K562 (cell line): ENCODE measurements around the gene NPIPB2. TPM values are rescaled to one million over a fixed set of nuclear protein-coding genes. Genes with fewer than 3 reads are reported as not detected.

ENCODE experiments used
- ATAC-seq: fragments of 200-7000 bp; cut with Tn5 transposase; 3 replicates; pipeline ENCODE4 v1.9.1; 2020; ENCODE audit warnings: moderate library complexity
- BruUV-seq: library from RNA; stranded (reverse); fragments of 400-500 nt; replicated peaks from 2 replicates; lab custom pipeline; 2021; lab: Mats Ljungman, UMichigan
- CTCF ChIA-PET: fragments of 300-600 bp; formaldehyde crosslinking; extraction: SDS; loops from one replicate; lab custom pipeline; 2021; ENCODE audit warnings: low intra/inter-chr PET ratio; lab: Yijun Ruan, JAX
- POLR2A ChIA-PET: fragments of 300-600, 350-650 bp; sonication (Branson Sonifier 250); formaldehyde crosslinking; extraction: SDS; loops from one replicate; lab custom pipeline; 2021; ENCODE audit warnings: antibody characterized with exemption, inconsistent platforms; lab: Yijun Ruan, JAX
- DNase-seq, 4 experiments: peaks; one replicate each; pipeline versions ENCODE4 v3.0.0 to v3.0.0-alpha.2; 2011 to 2018; ENCODE audit warnings: low spot score in 3 of 4, mixed read lengths in 3 of 4; ENCODE audit errors: extremely low read depth in 1 of 4
- FAIRE-seq: peaks from 2 replicates; lab custom pipeline; 2011; peaks lifted over from hg19 to GRCh38; lab: Jason Lieb, UNC
- H2AFZ ChIP-seq: 2 replicates; pipeline ENCODE4 v1.6.0; 2011; ENCODE audit warnings: low read depth, low read length, control low read depth, inconsistent platforms
- H3K27ac ChIP-seq: fragments of 200-600 bp; 3 replicates; pipeline ENCODE4 v1.8.0; 2011; ENCODE audit warnings: low read depth, mild to moderate bottlenecking, control low read depth, inconsistent platforms, low read length, moderate library complexity, mixed read lengths; ENCODE audit errors: extremely low read depth
- H3K27me3 ChIP-seq, 2 experiments: fragments of 300-600 bp in 1 of 2; 2 replicates in 1 of 2; 3 replicates in 1 of 2; pipeline versions ENCODE4 v1.6.0 to v1.8.0; 2011; ENCODE audit warnings: inconsistent platforms in 2 of 2, low read length in 2 of 2, mild to moderate bottlenecking in 1 of 2, mixed read lengths in 1 of 2, moderate library complexity in 1 of 2; ENCODE audit not compliant: control insufficient read depth in 2 of 2, insufficient read depth in 2 of 2
- H3K36me3 ChIP-seq: fragments of 300-600 bp; 3 replicates; pipeline ENCODE4 v1.8.0; 2011; ENCODE audit warnings: mild to moderate bottlenecking, low read length, inconsistent platforms; ENCODE audit not compliant: control insufficient read depth, insufficient read depth
- H3K4me1 ChIP-seq, 2 experiments: fragments of 200-600 bp in 1 of 2; replicated peaks in 1 of 2; 2 replicates in 1 of 2; 3 replicates in 1 of 2; pipeline versions ENCODE4 v1.5.1 to v1.8.0; 2011; ENCODE audit warnings: inconsistent platforms in 2 of 2, low read length in 2 of 2, mild to moderate bottlenecking in 1 of 2, mixed read lengths in 1 of 2, moderate library complexity in 1 of 2; ENCODE audit not compliant: control insufficient read depth in 2 of 2, insufficient read depth in 2 of 2
- H3K4me2 ChIP-seq: 2 replicates; pipeline ENCODE4 v1.6.1; 2011; ENCODE audit warnings: low read length, control low read depth, inconsistent platforms, mixed read lengths; ENCODE audit not compliant: insufficient read depth
- H3K4me3 ChIP-seq: fragments of 200-600 bp; sonication (generic), shearing (Covaris generic); 2 replicates; pipeline ENCODE4 v1.5.1; 2016; ENCODE audit warnings: control low read depth, inconsistent platforms
- H3K79me2 ChIP-seq: fragments of 200-600 bp; 3 replicates; pipeline ENCODE4 v1.8.0; 2011; ENCODE audit warnings: low read length, inconsistent platforms; ENCODE audit not compliant: control insufficient read depth, insufficient read depth
- H3K9ac ChIP-seq, 2 experiments: 2 replicates each; pipeline versions ENCODE4 v1.6.0 to v1.6.1; 2011; ENCODE audit warnings: low read depth in 2 of 2, low read length in 2 of 2, control low read depth in 1 of 2, inconsistent platforms in 1 of 2, mild to moderate bottlenecking in 1 of 2, mixed read lengths in 1 of 2; ENCODE audit not compliant: insufficient read depth in 1 of 2
- H3K9me1 ChIP-seq: one replicate; pipeline ENCODE4 v1.6.0; 2011; ENCODE audit warnings: inconsistent platforms, mild to moderate bottlenecking, low read length, moderate library complexity; ENCODE audit not compliant: control insufficient read depth, insufficient read depth
- H3K9me3 ChIP-seq: replicated peaks from 2 replicates; pipeline ENCODE4 v1.5.1; 2011; ENCODE audit warnings: low read depth, low read length, inconsistent platforms; ENCODE audit not compliant: control insufficient read depth, insufficient read depth
- H4K20me1 ChIP-seq: replicated peaks from 2 replicates; pipeline ENCODE4 v1.6.1; 2011; ENCODE audit warnings: low read length, inconsistent platforms, mixed read lengths; ENCODE audit not compliant: control insufficient read depth, insufficient read depth
- BCL6 ChIP-seq: fragments of 250-450 bp; sonication (Bioruptor Pico); IDR thresholded peaks from 2 replicates; pipeline ENCODE4 v1.4.0; 2020
- ELF1 ChIP-seq: fragments of 200-800 bp; sonication (Bioruptor generic); IDR thresholded peaks from 2 replicates; pipeline ENCODE4 v1.6.1; 2016; ENCODE audit warnings: missing genetic modification characterization, missing compliant biosample characterization
- HSF4 ChIP-seq: fragments of 250-450 bp; sonication (Bioruptor Pico); IDR thresholded peaks from 2 replicates; pipeline ENCODE4 v2.1.2; 2022; ENCODE audit warnings: mild to moderate bottlenecking, moderate library complexity, borderline replicate concordance
- MXI1 ChIP-seq: IDR thresholded peaks from 2 replicates; pipeline ENCODE4 v1.6.1; 2011; ENCODE audit warnings: low read depth, mild to moderate bottlenecking, improper control_type of control experiment, low read length
- SAP30 ChIP-seq: fragments of 200-600 bp; sonication (generic); IDR thresholded peaks from 2 replicates; pipeline ENCODE4 v1.6.1; 2012; ENCODE audit warnings: borderline replicate concordance, low read depth, mild to moderate bottlenecking, moderate library complexity, low read length, control low read depth, inconsistent platforms; ENCODE audit not compliant: insufficient read depth, poor library complexity, severe bottlenecking
- SPI1 ChIP-seq: IDR thresholded peaks from 2 replicates; pipeline ENCODE4 v1.6.1; 2011; ENCODE audit warnings: low read depth, low read length, control low read depth, borderline replicate concordance
- ZFP1 ChIP-seq: fragments of 450-650 bp; formaldehyde crosslinking; IDR thresholded peaks from 2 replicates; pipeline ENCODE4 v1.4.0; 2020; ENCODE audit warnings: mild to moderate bottlenecking, mixed read lengths
- WGBS: fragments of 100-300 bp; shearing (Covaris generic); methylation state at CpG from one replicate; pipeline ENCODE4 v1.1.6; 2016; ENCODE audit warnings: low coverage, mixed read lengths; ENCODE audit not compliant: insufficient coverage; ENCODE audit errors: missing lambda C conversion rate; 5-methylcytosine and 5-hydroxymethylcytosine counted together
- in situ Hi-C: fragments of 300-500 bp; cut with MboI; formaldehyde crosslinking; loops from 4 replicates; pipeline ENCODE4 v1.15.0; 2018; ENCODE audit warnings: inconsistent platforms, mixed read lengths
- intact Hi-C: fragments of 100-400 bp; cut with micrococcal nuclease; formaldehyde crosslinking; loops from 2 replicates; pipeline ENCODE4 v1.14.2; 2022
- polyA plus RNA-seq, 8 experiments: library from polyadenylated mRNA; depleted of rRNA in 4 of 8; stranded (reverse) in 5 of 8; unstranded in 3 of 8; fragments of >200 nt; fragmentation: Nextera tagmentation in 2 of 8; fragmentation: Illumina TruSeq in 1 of 8; extraction: Ambion mirVana in 2 of 8; extraction: Trizol in 1 of 8; gene quantifications; 2 replicates each; pipeline versions ENCODE4 v1.2.1 to v1.2.3, GENCODE V29; 2011 to 2014; ENCODE audit warnings: inconsistent platforms in 1 of 8, missing spikeins in 1 of 8
- total RNA-seq, 7 experiments: library from RNA; depleted of rRNA in 6 of 7; stranded (reverse); fragments of >200 nt in 6 of 7; fragmentation: Illumina TruSeq in 2 of 7; extraction: Trizol in 2 of 7; gene quantifications; 2 replicates each; pipeline versions ENCODE4 v1.2.1 to v1.2.3, GENCODE V29; 2011 to 2021; ENCODE audit warnings: low replicate concordance in 1 of 7
- TF ChIP-seq, protein P1 (sequence below): sonication (generic); formaldehyde crosslinking; IDR thresholded peaks from 2 replicates; pipeline ENCODE4 v1.8.0; 2022; ENCODE audit warnings: missing genetic modification reagents, mild to moderate bottlenecking, borderline replicate concordance
- TF ChIP-seq, protein P2 (sequence below): conservative IDR thresholded peaks from 2 replicates; pipeline ENCODE4 v1.6.1; 2011; ENCODE audit warnings: low read depth, mild to moderate bottlenecking, low read length; ENCODE audit not compliant: control insufficient read depth
- TF ChIP-seq, protein P3 (sequence below): fragments of 450-650 bp; IDR thresholded peaks from 2 replicates; pipeline ENCODE4 v1.6.1; 2016; ENCODE audit warnings: missing biosample characterization, missing genetic modification characterization

Gene NPIPB2
- total and polyA plus RNA-seq, 9 of the 15 experiments (the other 6 are each of a cell fraction or from before 2014, with no cell fraction given) = 0.21 to 2.9 (median 1.6) TPM; not detected in 1

DNA sequence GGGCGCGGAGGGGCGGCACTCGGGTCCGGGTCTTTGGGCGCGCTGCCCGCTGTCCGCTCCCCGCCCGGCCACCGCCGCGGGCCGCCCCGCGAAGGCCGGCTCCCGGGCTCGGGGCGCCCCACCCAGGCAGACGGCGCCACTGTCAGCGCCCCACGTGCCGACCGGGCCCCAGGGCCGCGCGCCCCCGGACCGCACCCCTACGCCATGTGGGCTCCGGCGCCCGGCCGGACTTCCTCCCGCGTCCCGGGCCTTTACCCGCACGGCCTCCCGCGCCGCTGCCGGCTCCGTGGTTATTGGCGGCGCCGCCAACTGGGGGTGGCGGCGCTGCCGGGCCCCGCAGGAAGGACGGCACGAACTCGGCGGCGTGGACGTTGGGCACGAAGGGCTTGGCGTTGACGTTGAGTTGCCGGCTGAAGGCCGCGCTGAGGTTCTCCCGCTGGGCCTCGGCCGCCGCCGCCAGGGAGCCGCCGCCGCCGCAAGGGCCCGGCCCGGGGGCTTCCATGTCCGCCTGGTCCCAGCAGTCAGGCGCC lies 26.7 kb downstream of the NPIPB2 start:
- WGBS = under 1% methylated on average over 38 of the region's 79 CpGs
- Histone ChIP-seq H3K4me3 (peak overlapping the region; percentile 95), H4K20me1 (peaks cover 39% of the 10 kb centered on the region), H3K9me3 (no peaks in the 10 kb centered on the region), H3K36me3 (peaks cover 36% of the 10 kb centered on the region), H3K79me2 (peaks cover 56% of the 10 kb centered on the region), H3K9ac (peak overlapping the region; percentile 92 to 97), H3K27me3 (no peaks in the 10 kb centered on the region), H2AFZ (peak overlapping the region; percentile 76), H3K4me2 (peak overlapping the region; percentile 82; the same call in 1 of the 2 replicates), H3K4me1 (peaks cover 16 to 21% of the 10 kb centered on the region in 2 experiments), H3K27ac (peak overlapping the region; percentile 92), H3K9me1 (no peaks in the 10 kb centered on the region)
- ChIA-PET CTCF (no interaction called here), POLR2A (interaction anchor here (0.6 to 1.0 kb wide), 6 partner anchors 9 to 153 kb away, joined by 3 to 5 read pairs (median 4); partner anchors contain the start of gene SNX29)
- in situ Hi-C loops (no loop called here), intact Hi-C loops (no loop called here)
- ATAC-seq = peak; percentile 33
- FAIRE-seq = no peak
- DNase-seq = peak; percentile 53 to 77 (median 66)
- no TSS peak for BruUV-seq
- TF ChIP-seq MXI1 (peak; percentile 70; the same call in 1 of the 2 replicates), ZFP1 (no peak), SPI1 (peak; percentile 51; the same call in 1 of the 2 replicates), HSF4 (no peak), ELF1 (tag) (no peak), BCL6 (no peak), SAP30 (peak; percentile 89)
- TF ChIP-seq, protein P1, sequence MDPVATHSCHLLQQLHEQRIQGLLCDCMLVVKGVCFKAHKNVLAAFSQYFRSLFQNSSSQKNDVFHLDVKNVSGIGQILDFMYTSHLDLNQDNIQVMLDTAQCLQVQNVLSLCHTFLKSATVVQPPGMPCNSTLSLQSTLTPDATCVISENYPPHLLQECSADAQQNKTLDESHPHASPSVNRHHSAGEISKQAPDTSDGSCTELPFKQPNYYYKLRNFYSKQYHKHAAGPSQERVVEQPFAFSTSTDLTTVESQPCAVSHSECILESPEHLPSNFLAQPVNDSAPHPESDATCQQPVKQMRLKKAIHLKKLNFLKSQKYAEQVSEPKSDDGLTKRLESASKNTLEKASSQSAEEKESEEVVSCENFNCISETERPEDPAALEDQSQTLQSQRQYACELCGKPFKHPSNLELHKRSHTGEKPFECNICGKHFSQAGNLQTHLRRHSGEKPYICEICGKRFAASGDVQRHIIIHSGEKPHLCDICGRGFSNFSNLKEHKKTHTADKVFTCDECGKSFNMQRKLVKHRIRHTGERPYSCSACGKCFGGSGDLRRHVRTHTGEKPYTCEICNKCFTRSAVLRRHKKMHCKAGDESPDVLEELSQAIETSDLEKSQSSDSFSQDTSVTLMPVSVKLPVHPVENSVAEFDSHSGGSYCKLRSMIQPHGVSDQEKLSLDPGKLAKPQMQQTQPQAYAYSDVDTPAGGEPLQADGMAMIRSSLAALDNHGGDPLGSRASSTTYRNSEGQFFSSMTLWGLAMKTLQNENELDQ = no peak
- TF ChIP-seq, protein P2, sequence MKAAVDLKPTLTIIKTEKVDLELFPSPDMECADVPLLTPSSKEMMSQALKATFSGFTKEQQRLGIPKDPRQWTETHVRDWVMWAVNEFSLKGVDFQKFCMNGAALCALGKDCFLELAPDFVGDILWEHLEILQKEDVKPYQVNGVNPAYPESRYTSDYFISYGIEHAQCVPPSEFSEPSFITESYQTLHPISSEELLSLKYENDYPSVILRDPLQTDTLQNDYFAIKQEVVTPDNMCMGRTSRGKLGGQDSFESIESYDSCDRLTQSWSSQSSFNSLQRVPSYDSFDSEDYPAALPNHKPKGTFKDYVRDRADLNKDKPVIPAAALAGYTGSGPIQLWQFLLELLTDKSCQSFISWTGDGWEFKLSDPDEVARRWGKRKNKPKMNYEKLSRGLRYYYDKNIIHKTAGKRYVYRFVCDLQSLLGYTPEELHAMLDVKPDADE = peak; percentile 94
- TF ChIP-seq, protein P3, sequence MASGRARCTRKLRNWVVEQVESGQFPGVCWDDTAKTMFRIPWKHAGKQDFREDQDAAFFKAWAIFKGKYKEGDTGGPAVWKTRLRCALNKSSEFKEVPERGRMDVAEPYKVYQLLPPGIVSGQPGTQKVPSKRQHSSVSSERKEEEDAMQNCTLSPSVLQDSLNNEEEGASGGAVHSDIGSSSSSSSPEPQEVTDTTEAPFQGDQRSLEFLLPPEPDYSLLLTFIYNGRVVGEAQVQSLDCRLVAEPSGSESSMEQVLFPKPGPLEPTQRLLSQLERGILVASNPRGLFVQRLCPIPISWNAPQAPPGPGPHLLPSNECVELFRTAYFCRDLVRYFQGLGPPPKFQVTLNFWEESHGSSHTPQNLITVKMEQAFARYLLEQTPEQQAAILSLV = no peak
